Keratinocyte (primary cell): ENCODE results near the gene TECTB. TPM values are rescaled to one million over a fixed set of nuclear protein-coding genes. Genes with fewer than 3 reads are reported as not detected.

Source experiments
- DNase-seq: peaks from one replicate; pipeline ENCODE4 v3.0.0-alpha.2; 2011; ENCODE audit warnings: low read depth, missing footprints, low spot score
- FAIRE-seq: peaks from 2 replicates; lab custom pipeline; 2011; peaks lifted over from hg19 to GRCh38; lab: Jason Lieb, UNC
- H2AFZ ChIP-seq: 2 replicates; pipeline ENCODE4 v1.6.0; 2012; ENCODE audit warnings: low read length, control low read depth, inconsistent platforms; ENCODE audit not compliant: control insufficient read depth
- H3K27ac ChIP-seq: 2 replicates; pipeline ENCODE4 v1.5.1; 2011; ENCODE audit warnings: low read length; ENCODE audit not compliant: control insufficient read depth, insufficient read depth
- H3K27me3 ChIP-seq: 3 replicates; pipeline ENCODE4 v1.6.0; 2011; ENCODE audit warnings: low read length; ENCODE audit not compliant: control insufficient read depth, insufficient read depth; ENCODE audit errors: extremely low read depth
- H3K36me3 ChIP-seq, 2 experiments: 2 replicates in 1 of 2; 3 replicates in 1 of 2; pipeline ENCODE4 v1.5.1; 2011; ENCODE audit warnings: low read length in 2 of 2, mild to moderate bottlenecking in 1 of 2; ENCODE audit not compliant: control insufficient read depth in 2 of 2, insufficient read depth in 2 of 2; ENCODE audit errors: extremely low read depth in 1 of 2
- H3K4me1 ChIP-seq: 3 replicates; pipeline ENCODE4 v1.5.1; 2011; ENCODE audit warnings: low read length; ENCODE audit not compliant: control insufficient read depth, insufficient read depth; ENCODE audit errors: extremely low read depth
- H3K4me2 ChIP-seq: 3 replicates; pipeline ENCODE4 v1.6.0; 2011; ENCODE audit warnings: low read depth, low read length; ENCODE audit not compliant: control insufficient read depth, insufficient read depth; ENCODE audit errors: extremely low read depth
- H3K4me3 ChIP-seq, 3 experiments: fragments of 200-600 bp in 1 of 3; sonication (generic) in 1 of 3; 2 replicates in 2 of 3; 3 replicates in 1 of 3; pipeline ENCODE4 v1.5.1; 2011 to 2016; ENCODE audit warnings: low read length in 3 of 3, mild to moderate bottlenecking in 3 of 3, control low read depth in 2 of 3, inconsistent platforms in 1 of 3, low read depth in 1 of 3, mixed read lengths in 1 of 3, mixed run types in 1 of 3, moderate library complexity in 1 of 3; ENCODE audit not compliant: control insufficient read depth in 2 of 3, insufficient read depth in 2 of 3; ENCODE audit errors: extremely low read depth in 1 of 3
- H3K79me2 ChIP-seq: 2 replicates; pipeline ENCODE4 v1.6.0; 2012; ENCODE audit warnings: low read length; ENCODE audit not compliant: control insufficient read depth, insufficient read depth
- H3K9ac ChIP-seq: 3 replicates; pipeline ENCODE4 v1.6.0; 2011; ENCODE audit warnings: low read length; ENCODE audit not compliant: control insufficient read depth, insufficient read depth; ENCODE audit errors: extremely low read depth
- H3K9me1 ChIP-seq: 3 replicates; pipeline ENCODE4 v1.6.0; 2011; ENCODE audit warnings: low read length; ENCODE audit not compliant: control insufficient read depth, insufficient read depth; ENCODE audit errors: extremely low read depth
- H3K9me3 ChIP-seq: 2 replicates; pipeline ENCODE4 v1.5.1; 2012; ENCODE audit warnings: low read depth, low read length; ENCODE audit not compliant: control insufficient read depth
- H4K20me1 ChIP-seq: 3 replicates; pipeline ENCODE4 v1.6.0; 2011; ENCODE audit warnings: low read length; ENCODE audit not compliant: control insufficient read depth, insufficient read depth; ENCODE audit errors: extremely low read depth
- EZH2 ChIP-seq: IDR thresholded peaks from one replicate; pipeline ENCODE4 v1.6.1; 2012; ENCODE audit warnings: inconsistent platforms, mild to moderate bottlenecking, low read length, moderate library complexity
- dilution Hi-C: fragments of 300-500 bp; cut with MboI; formaldehyde crosslinking; loops from one replicate; pipeline ENCODE4 v1.7.0; 2020; ENCODE audit warnings: low sequenced_read_pairs; ENCODE audit not compliant: extremely low pct_ligation_motif_present
- polyA plus RNA-seq, 5 experiments: library from polyadenylated mRNA; depleted of rRNA in 3 of 5; stranded (reverse) in 3 of 5; stranded (forward) in 1 of 5; unstranded in 1 of 5; fragments of >200 nt; gene quantifications; 1 replicate in 1 of 5; 2 replicates in 3 of 5; 3 replicates in 1 of 5; pipeline versions ENCODE4 v1.2.1 to v1.2.3, GENCODE V29; 2011 to 2012; ENCODE audit warnings: missing spikeins in 2 of 5, low read depth in 1 of 5, low replicate concordance in 1 of 5
- TF ChIP-seq, protein P1 (sequence below), 3 experiments: IDR thresholded peaks in 1 of 3; conservative IDR thresholded peaks in 1 of 3; optimal IDR thresholded peaks in 1 of 3; 2 replicates in 2 of 3; 3 replicates in 1 of 3; pipeline versions ENCODE3 to v1.5.1; 2011; ENCODE audit warnings: low read length in 3 of 3, mild to moderate bottlenecking in 3 of 3, moderate library complexity in 2 of 3, control low read depth in 1 of 3, inconsistent platforms in 1 of 3; ENCODE audit not compliant: insufficient read depth in 2 of 3; ENCODE audit errors: extremely low read depth in 1 of 3

TECTB gene
- polyA plus RNA-seq, 1 donor (not counting 4 experiments of a cell fraction or from before 2014, with no cell fraction given), result not detected

DNA sequence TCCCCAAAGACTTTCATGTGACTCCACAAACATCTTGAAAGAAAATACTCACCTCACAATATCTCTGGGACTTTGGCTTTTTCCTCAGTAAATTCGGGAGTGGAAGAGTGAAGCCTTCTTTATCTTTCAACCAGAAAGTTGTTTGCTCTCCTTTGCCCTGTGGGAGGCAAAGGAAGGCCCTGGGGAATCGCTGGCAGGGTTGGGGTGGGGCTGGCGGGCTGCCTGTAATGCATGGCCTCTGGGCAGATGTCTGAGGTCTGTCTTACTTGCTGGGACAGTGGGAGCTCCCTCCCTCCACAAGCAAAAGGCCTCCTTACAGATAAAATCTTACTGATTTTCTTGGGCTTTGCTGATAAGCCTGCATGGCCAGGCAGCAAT, 24.9 kb downstream of the TECTB start:
- dilution Hi-C loops, result loop anchor here (25.0 kb wide), 1 partner anchor 146 kb away; no protein-coding TSS in a partner anchor
- FAIRE-seq (no peak), DNase-seq (no peak)
- Histone ChIP-seq H3K79me2 (no peaks in the 10 kb centered on the region), H3K9ac (no peak overlapping the region), H3K36me3 (no peaks in the 10 kb centered on the region), H3K4me2 (no peak overlapping the region), H4K20me1 (no peaks in the 10 kb centered on the region), H3K4me1 (no peaks in the 10 kb centered on the region), H3K27ac (no peak overlapping the region), H3K9me3 (no peaks in the 10 kb centered on the region), H3K4me3 (no peak overlapping the region), H2AFZ (no peak overlapping the region), H3K27me3 (no peaks in the 10 kb centered on the region), H3K9me1 (no peaks in the 10 kb centered on the region)
- no peak for TF ChIP-seq EZH2
- TF ChIP-seq, protein P1, sequence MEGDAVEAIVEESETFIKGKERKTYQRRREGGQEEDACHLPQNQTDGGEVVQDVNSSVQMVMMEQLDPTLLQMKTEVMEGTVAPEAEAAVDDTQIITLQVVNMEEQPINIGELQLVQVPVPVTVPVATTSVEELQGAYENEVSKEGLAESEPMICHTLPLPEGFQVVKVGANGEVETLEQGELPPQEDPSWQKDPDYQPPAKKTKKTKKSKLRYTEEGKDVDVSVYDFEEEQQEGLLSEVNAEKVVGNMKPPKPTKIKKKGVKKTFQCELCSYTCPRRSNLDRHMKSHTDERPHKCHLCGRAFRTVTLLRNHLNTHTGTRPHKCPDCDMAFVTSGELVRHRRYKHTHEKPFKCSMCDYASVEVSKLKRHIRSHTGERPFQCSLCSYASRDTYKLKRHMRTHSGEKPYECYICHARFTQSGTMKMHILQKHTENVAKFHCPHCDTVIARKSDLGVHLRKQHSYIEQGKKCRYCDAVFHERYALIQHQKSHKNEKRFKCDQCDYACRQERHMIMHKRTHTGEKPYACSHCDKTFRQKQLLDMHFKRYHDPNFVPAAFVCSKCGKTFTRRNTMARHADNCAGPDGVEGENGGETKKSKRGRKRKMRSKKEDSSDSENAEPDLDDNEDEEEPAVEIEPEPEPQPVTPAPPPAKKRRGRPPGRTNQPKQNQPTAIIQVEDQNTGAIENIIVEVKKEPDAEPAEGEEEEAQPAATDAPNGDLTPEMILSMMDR (optimal IDR thresholded peaks at IDR 0.05 in 1 of 3, IDR thresholded peaks at IDR 0.05 in 1 of 3, conservative IDR thresholded peaks at IDR 0.05 in 1 of 3; ENCODE audit: extremely low read depth in 1 of 3, insufficient read depth in 2 of 3, low read length in 3 of 3), result no peak

DNA sequence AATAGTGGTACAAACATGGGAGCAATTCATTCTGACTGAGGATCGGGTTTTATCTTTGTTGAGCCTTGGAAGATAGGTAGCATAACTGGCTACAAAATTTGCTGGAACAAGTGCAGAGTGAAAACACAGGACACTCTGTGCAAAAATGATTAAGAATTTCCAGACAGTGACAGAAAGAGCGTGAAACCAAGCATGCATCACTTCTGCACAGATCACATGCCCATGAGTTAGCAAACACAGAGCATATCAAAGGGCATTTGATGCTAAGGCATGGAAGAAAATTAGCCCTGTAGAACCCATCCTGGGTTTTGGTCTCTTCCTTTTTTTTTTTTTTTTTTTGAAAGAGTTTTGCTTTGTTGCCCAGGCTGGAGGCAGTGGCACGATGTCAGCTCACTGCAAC, 28.3 kb downstream of the TECTB start:
- no peak overlapping the region for H3K4me2 ChIP-seq
- no peak for FAIRE-seq
- no peaks in the 10 kb centered on the region for H3K9me3 ChIP-seq
- no peak overlapping the region for H3K27ac ChIP-seq
- dilution Hi-C loops, result loop anchor here (25.0 kb wide), 1 partner anchor 149 kb away; no protein-coding TSS in a partner anchor
- no peak overlapping the region for H3K4me3 ChIP-seq
- no peaks in the 10 kb centered on the region for H3K27me3 ChIP-seq
- no peak for DNase-seq
- TF ChIP-seq EZH2, result no peak
- TF ChIP-seq, protein P1 (optimal IDR thresholded peaks at IDR 0.05 in 1 of 3, IDR thresholded peaks at IDR 0.05 in 1 of 3, conservative IDR thresholded peaks at IDR 0.05 in 1 of 3; ENCODE audit: extremely low read depth in 1 of 3, insufficient read depth in 2 of 3, low read length in 3 of 3), result no peak
- H3K79me2 ChIP-seq, result no peaks in the 10 kb centered on the region
- H2AFZ ChIP-seq, result no peak overlapping the region
- no peaks in the 10 kb centered on the region for H3K9me1 ChIP-seq
- no peaks in the 10 kb centered on the region for H3K36me3 ChIP-seq
- H3K4me1 ChIP-seq, result no peaks in the 10 kb centered on the region
- H4K20me1 ChIP-seq, result no peaks in the 10 kb centered on the region
- H3K9ac ChIP-seq, result no peak overlapping the region
